Suprapubic skin (tissue), 4 donors: ENCODE data around the gene TUBG1. TPM values are rescaled to one million over a fixed set of nuclear protein-coding genes. Genes with fewer than 3 reads are reported as not detected.
"Not testable (repeated sequence)": the region's sequence is repeated elsewhere in the genome, so short reads cannot be mapped to it uniquely, and the experiment has no call there.

Experiments
- DNase-seq, 2 donors: peaks; one replicate each; pipeline ENCODE4 v3.0.0-alpha.2; 2019; ENCODE audit warnings: low spot score in 2 of 2
- H3K27ac ChIP-seq: fragments of 200-600 bp; sonication (generic); one replicate; pipeline ENCODE4 v1.5.1; 2019
- H3K27me3 ChIP-seq: fragments of 200-600 bp; sonication (generic); one replicate; pipeline ENCODE4 v1.5.1; 2019
- H3K36me3 ChIP-seq: fragments of 200-600 bp; sonication (generic); one replicate; pipeline ENCODE4 v1.5.1; 2019
- H3K4me1 ChIP-seq: fragments of 200-600 bp; sonication (generic); one replicate; pipeline ENCODE4 v1.5.1; 2019
- H3K4me3 ChIP-seq: fragments of 200-600 bp; sonication (generic); one replicate; pipeline ENCODE4 v1.5.1; 2019; ENCODE audit warnings: mild to moderate bottlenecking
- H3K9me3 ChIP-seq: fragments of 200-600 bp; sonication (generic); one replicate; pipeline ENCODE4 v1.5.1; 2019
- EP300 ChIP-seq: sonication (generic); formaldehyde crosslinking; IDR thresholded peaks from one replicate; pipeline ENCODE4 v1.6.1; 2017; ENCODE audit warnings: antibody characterized with exemption
- POLR2A ChIP-seq, 2 donors: fragments of 450-650 bp; IDR thresholded peaks; one replicate each; pipeline ENCODE4 v1.6.1; 2017; ENCODE audit warnings: antibody characterized with exemption in 2 of 2, mild to moderate bottlenecking in 2 of 2, moderate library complexity in 2 of 2
- POLR2AphosphoS5 ChIP-seq, 3 donors: sonication (generic); formaldehyde crosslinking; IDR thresholded peaks; one replicate each; pipeline ENCODE4 v1.6.1; 2017; ENCODE audit warnings: antibody characterized with exemption in 3 of 3
- WGBS: methylation state at CpG from one replicate; pipeline ENCODE4 v1.1.5; 2018; 5-methylcytosine and 5-hydroxymethylcytosine counted together
- total RNA-seq, 4 donors: library from RNA; depleted of rRNA; stranded (reverse); fragments of >200 nt; gene quantifications; one replicate each; pipeline ENCODE4 v1.1.0, GENCODE V29; 2016
- TF ChIP-seq, protein P1 (sequence below), 2 donors: fragments of 200-600 bp in 1 of 2; fragments of 450-650 bp in 1 of 2; sonication (generic) in 1 of 2; IDR thresholded peaks; one replicate each; pipeline ENCODE4 v1.5.1; 2016 to 2019; ENCODE audit warnings: antibody characterized with exemption in 2 of 2, mild to moderate bottlenecking in 1 of 2, moderate library complexity in 1 of 2

TUBG1 gene
- total RNA-seq, 4 donors from 2014 or later = 28.6 to 55.3 (median 54.2) TPM

- H3K4me1 ChIP-seq = peaks cover 29% of the 10 kb centered on the region
- no peaks in the 10 kb centered on the region for H3K27me3 ChIP-seq
- peak in 1 of 2 donors; percentile 87 for DNase-seq
- no peaks in the 10 kb centered on the region for H3K9me3 ChIP-seq
- peak within 1 kb of the TSS; percentile 55 for H3K4me3 ChIP-seq
- H3K27ac ChIP-seq = peak within 1 kb of the TSS; percentile 59
- TF ChIP-seq POLR2AphosphoS5 (IDR thresholded peaks at IDR 0.05) (peak in 1 of 3 donors; percentile 47), POLR2A (IDR thresholded peaks at IDR 0.05) (no peak)
- WGBS = 1% methylated on average over 14 of the region's 59 CpGs
- H3K36me3 ChIP-seq = peaks cover 7% of the 10 kb centered on the region
Observed at GRCh38 chr17:42659079-42659931, 49.8 kb downstream of the TUBG1 start, which contains the start of gene TUBG2. TSS of gene TUBG2 (plus strand) at chr17:42659284. CDS start at chr17:42659504, 220 bp downstream.

GRCh38 chr17:42659932-42660274 is 50.4 kb downstream of the TUBG1 start:
- Histone ChIP-seq H3K4me3 (peak overlapping the region; percentile 55), H3K4me1 (peaks cover 24% of the 10 kb centered on the region), H3K27ac (peak overlapping the region; percentile 59)
- DNase-seq, H3K27me3 ChIP-seq, H3K36me3 ChIP-seq, H3K9me3 ChIP-seq: not testable (repeated sequence)
- WGBS = 70% methylated on average over 1 of the region's 14 CpGs

GRCh38 chr17:42660692-42661345 is 51.3 kb downstream of the TUBG1 start:
- Histone ChIP-seq H3K27me3 (no peaks in the 10 kb centered on the region), H3K27ac (peak overlapping the region; percentile 34), H3K4me3 (no peak overlapping the region), H3K4me1 (peaks cover 24% of the 10 kb centered on the region), H3K36me3 (peaks cover 16% of the 10 kb centered on the region), H3K9me3 (no peaks in the 10 kb centered on the region)
- no peak for DNase-seq
- TF ChIP-seq POLR2A (IDR thresholded peaks at IDR 0.05) = no peak
- TF ChIP-seq, protein P1, sequence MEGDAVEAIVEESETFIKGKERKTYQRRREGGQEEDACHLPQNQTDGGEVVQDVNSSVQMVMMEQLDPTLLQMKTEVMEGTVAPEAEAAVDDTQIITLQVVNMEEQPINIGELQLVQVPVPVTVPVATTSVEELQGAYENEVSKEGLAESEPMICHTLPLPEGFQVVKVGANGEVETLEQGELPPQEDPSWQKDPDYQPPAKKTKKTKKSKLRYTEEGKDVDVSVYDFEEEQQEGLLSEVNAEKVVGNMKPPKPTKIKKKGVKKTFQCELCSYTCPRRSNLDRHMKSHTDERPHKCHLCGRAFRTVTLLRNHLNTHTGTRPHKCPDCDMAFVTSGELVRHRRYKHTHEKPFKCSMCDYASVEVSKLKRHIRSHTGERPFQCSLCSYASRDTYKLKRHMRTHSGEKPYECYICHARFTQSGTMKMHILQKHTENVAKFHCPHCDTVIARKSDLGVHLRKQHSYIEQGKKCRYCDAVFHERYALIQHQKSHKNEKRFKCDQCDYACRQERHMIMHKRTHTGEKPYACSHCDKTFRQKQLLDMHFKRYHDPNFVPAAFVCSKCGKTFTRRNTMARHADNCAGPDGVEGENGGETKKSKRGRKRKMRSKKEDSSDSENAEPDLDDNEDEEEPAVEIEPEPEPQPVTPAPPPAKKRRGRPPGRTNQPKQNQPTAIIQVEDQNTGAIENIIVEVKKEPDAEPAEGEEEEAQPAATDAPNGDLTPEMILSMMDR (IDR thresholded peaks at IDR 0.05) = no peak
- no peak for TF ChIP-seq EP300
- no peak for TF ChIP-seq POLR2AphosphoS5 (IDR thresholded peaks at IDR 0.05)
- WGBS = 36% methylated on average over 7 of the region's 7 CpGs

Other genes starting within 250 kb of the TUBG1 start
- gene STAT3, start 221.2 kb upstream of the TUBG1 start, total RNA-seq = 100 to 1,000 TPM; 144 to 174 (median 152) TPM
- 100 to 1,000 TPM; 153 to 224 (median 182) TPM for gene CAVIN1, start 186.4 kb upstream of the TUBG1 start, total RNA-seq
- 100 to 1,000 TPM; 102 to 194 (median 142) TPM for gene ATP6V0A1, start 150.8 kb upstream of the TUBG1 start, total RNA-seq
- gene NAGLU, start 73.4 kb upstream of the TUBG1 start, total RNA-seq = 10 to 100 TPM; 19.8 to 40.1 (median 30.4) TPM
- gene HSD17B1, start 56.8 kb upstream of the TUBG1 start, total RNA-seq = 1 to 10 TPM; 1.2 to 8.8 (median 3.2) TPM
- gene COASY, start 47.5 kb upstream of the TUBG1 start, total RNA-seq = 10 to 100 TPM; 41.1 to 54.0 (median 46.0) TPM
- 10 to 100 TPM; 34.7 to 62.5 (median 44.3) TPM for gene MLX, start 42.6 kb upstream of the TUBG1 start, total RNA-seq
- 1 to 10 TPM; 2.3 to 4.0 (median 3.6) TPM for gene PSMC3IP, start 32.0 kb upstream of the TUBG1 start, total RNA-seq
- 10 to 100 TPM; 87.9 to 97.0 (median 91.1) TPM for gene RETREG3, start 309 bp upstream of the TUBG1 start, total RNA-seq
- 10 to 100 TPM; 10.9 to 32.3 (median 12.7) TPM for gene TUBG2, start 49.6 kb downstream of the TUBG1 start, total RNA-seq
- 10 to 100 TPM; 38.7 to 58.4 (median 45.3) TPM for gene PLEKHH3, start 67.3 kb downstream of the TUBG1 start, total RNA-seq
- 1 to 10 TPM in 2 of 4 donors, under 1 TPM in 2; 0.29 to 1.2 (median 0.85) TPM for gene CCR10, start 72.2 kb downstream of the TUBG1 start, total RNA-seq
- 1 to 10 TPM in 3 of 4 donors, under 1 TPM in 1; 0.79 to 3.3 (median 1.2) TPM for gene CNTNAP1, start 72.8 kb downstream of the TUBG1 start, total RNA-seq
- gene EZH1, start 135.4 kb downstream of the TUBG1 start, total RNA-seq = 100 to 1,000 TPM in 1 of 4 donors, 10 to 100 TPM in 3; 33.2 to 105 (median 51.0) TPM
- gene RAMP2, start 151.5 kb downstream of the TUBG1 start, total RNA-seq = 10 to 100 TPM in 3 of 4 donors, 1 to 10 TPM in 1; 5.2 to 21.8 (median 14.7) TPM
- 10 to 100 TPM; 49.1 to 66.5 (median 59.0) TPM for gene VPS25, start 163.8 kb downstream of the TUBG1 start, total RNA-seq
- 1 to 10 TPM in 1 of 4 donors, under 1 TPM in 2, not detected in 1; 0.40 to 1.1 (median 0.98) TPM for gene WNK4, start 170.9 kb downstream of the TUBG1 start, total RNA-seq
- gene COA3, start 189.0 kb downstream of the TUBG1 start, total RNA-seq = 10 to 100 TPM; 32.7 to 59.1 (median 49.5) TPM
- under 1 TPM in 1 of 4 donors, not detected in 3; 0.42 TPM for gene CNTD1, start 189.2 kb downstream of the TUBG1 start, total RNA-seq
- 100 to 1,000 TPM in 3 of 4 donors, 10 to 100 TPM in 1; 81.3 to 133 (median 104) TPM for gene BECN1, start 214.6 kb downstream of the TUBG1 start, total RNA-seq
- gene PSME3, start 223.7 kb downstream of the TUBG1 start, total RNA-seq = 100 to 1,000 TPM in 1 of 4 donors, 10 to 100 TPM in 3; 47.0 to 106 (median 82.8) TPM
- 1 to 10 TPM in 3 of 4 donors, under 1 TPM in 1; 0.64 to 5.5 (median 2.1) TPM for gene AOC2, start 234.9 kb downstream of the TUBG1 start, total RNA-seq
- gene AOC3, start 241.5 kb downstream of the TUBG1 start, total RNA-seq = 10 to 100 TPM in 2 of 4 donors, 1 to 10 TPM in 2; 7.6 to 12.7 (median 11.0) TPM